Tibial artery (tissue), 4 donors: ENCODE results near the gene SP110.

ENCODE experiments used
- DNase-seq, 2 donors: peaks; one replicate each; pipeline ENCODE4 v3.0.0-alpha.2; 2019
- H3K27ac ChIP-seq, 2 donors: fragments of 200-600 bp; sonication (generic) in 1 of 2; 1 replicate in 1 of 2; 2 replicates in 1 of 2; pipeline ENCODE4 v1.5.1; 2018 to 2019; ENCODE audit warnings: mild to moderate bottlenecking in 1 of 2
- H3K27me3 ChIP-seq, 2 donors: fragments of 200-600 bp; sonication (generic) in 1 of 2; one replicate each; pipeline versions ENCODE4 v1.5.1 to v1.6.0; 2016 to 2019
- H3K36me3 ChIP-seq, 3 donors: fragments of 200-600 bp; sonication (generic) in 2 of 3; one replicate each; pipeline ENCODE4 v1.5.1; 2016 to 2019; ENCODE audit warnings: mild to moderate bottlenecking in 2 of 3
- H3K4me1 ChIP-seq, 4 donors: fragments of 200-600 bp; sonication (generic) in 2 of 4; 1 replicate in 3 of 4; 2 replicates in 1 of 4; pipeline ENCODE4 v1.5.1; 2016 to 2019
- H3K4me3 ChIP-seq, 2 donors: fragments of 200-600 bp; sonication (generic) in 1 of 2; 1 replicate in 1 of 2; 2 replicates in 1 of 2; pipeline ENCODE4 v1.5.1; 2018 to 2019; ENCODE audit warnings: mild to moderate bottlenecking in 2 of 2
- H3K9me3 ChIP-seq, 3 donors: fragments of 200-600 bp; sonication (generic) in 1 of 3; one replicate each; pipeline ENCODE4 v1.5.1; 2016 to 2019
- CTCF ChIP-seq, 2 experiments: fragments of 200-600 bp in 1 of 2; fragments of 450-650 bp in 1 of 2; IDR thresholded peaks; one replicate each; pipeline ENCODE4 v1.5.1; 2017 to 2019; ENCODE audit warnings: antibody characterized with exemption in 2 of 2, mild to moderate bottlenecking in 1 of 2, moderate library complexity in 1 of 2
- intact Hi-C: fragments of 100-400 bp; cut with DNase I; formaldehyde crosslinking; loops from one replicate; pipeline ENCODE4 v1.15.0; 2023; ENCODE audit warnings: low total_unique reads

SP110 gene

GRCh38 chr2:230134496-230135129 lies 85.2 kb downstream of the SP110 start:
- Histone ChIP-seq H3K27me3 (no peaks in the 10 kb centered on the region), H3K4me3 (no peak overlapping the region), H3K9me3 (no peaks in the 10 kb centered on the region), H3K27ac (no peak overlapping the region), H3K4me1 (no peaks in the 10 kb centered on the region), H3K36me3 (no peaks in the 10 kb centered on the region)
- no peak for TF ChIP-seq CTCF (IDR thresholded peaks at IDR 0.05)
- no peak for DNase-seq
- intact Hi-C loops: no loop called here

GRCh38 chr2:230131366-230131765 lies 88.4 kb downstream of the SP110 start:
- Histone ChIP-seq H3K27me3 (no peaks in the 10 kb centered on the region), H3K4me1 (no peaks in the 10 kb centered on the region), H3K9me3 (no peaks in the 10 kb centered on the region), H3K4me3 (no peak overlapping the region), H3K27ac (peak overlapping the region in 1 of 2 donors; percentile 34), H3K36me3 (no peaks in the 10 kb centered on the region)
- TF ChIP-seq CTCF (IDR thresholded peaks at IDR 0.05): no peak
- DNase-seq: no peak
- intact Hi-C loops: no loop called here

GRCh38 chr2:230130668-230131364 lies 89.0 kb downstream of the SP110 start:
- Histone ChIP-seq H3K4me1 (no peaks in the 10 kb centered on the region), H3K27me3 (no peaks in the 10 kb centered on the region), H3K9me3 (no peaks in the 10 kb centered on the region), H3K36me3 (no peaks in the 10 kb centered on the region), H3K4me3 (no peak overlapping the region), H3K27ac (peak overlapping the region in 1 of 2 donors; percentile 34)
- peak; percentile 55 to 79 for DNase-seq
- TF ChIP-seq CTCF (IDR thresholded peaks at IDR 0.05): no peak
- intact Hi-C loops: no loop called here

- Histone ChIP-seq H3K4me1 (no peaks in the 10 kb centered on the region), H3K4me3 (no peak overlapping the region), H3K9me3 (no peaks in the 10 kb centered on the region), H3K27ac (no peak overlapping the region), H3K36me3 (no peaks in the 10 kb centered on the region), H3K27me3 (no peaks in the 10 kb centered on the region)
- intact Hi-C loops: no loop called here
- TF ChIP-seq CTCF (IDR thresholded peaks at IDR 0.05): no peak
- DNase-seq: no peak
Measured at GRCh38 chr2:230129343-230129742, 90.4 kb downstream of the SP110 start.

GRCh38 chr2:230128623-230129342 lies 91.0 kb downstream of the SP110 start:
- no peak for TF ChIP-seq CTCF (IDR thresholded peaks at IDR 0.05)
- H3K27me3 ChIP-seq: no peaks in the 10 kb centered on the region
- no peaks in the 10 kb centered on the region for H3K9me3 ChIP-seq
- no peaks in the 10 kb centered on the region for H3K36me3 ChIP-seq
- DNase-seq: no peak
- H3K4me1 ChIP-seq: no peaks in the 10 kb centered on the region
- intact Hi-C loops: no loop called here
- H3K27ac ChIP-seq: no peak overlapping the region
- no peak overlapping the region for H3K4me3 ChIP-seq
